Natural killer cell (primary cell): ENCODE results near the gene SNURF. TPM values are rescaled to one million over a fixed set of nuclear protein-coding genes. Genes with fewer than 3 reads are reported as not detected.
"Not testable (repeated sequence)": the region's sequence is repeated elsewhere in the genome, so short reads cannot be mapped to it uniquely, and the experiment has no call there.

ENCODE experiments used
- ATAC-seq, 3 donors: fragments of 150-1000 bp in 2 of 3; fragments of 200-7000 bp in 1 of 3; cut with Tn5 transposase; 1 replicate in 1 of 3; 2 replicates in 2 of 3; pipeline ENCODE4 v1.10.0; 2021; ENCODE audit warnings: mild to moderate bottlenecking in 2 of 3, moderate library complexity in 2 of 3
- DNase-seq, 2 donors: peaks; one replicate each; pipeline versions ENCODE4 v3.0.0 to v3.0.0-alpha.2; 2013 to 2021; ENCODE audit warnings: mixed read lengths in 1 of 2
- H3K27ac ChIP-seq: one replicate; pipeline ENCODE4 v1.5.1; 2013; ENCODE audit warnings: mild to moderate bottlenecking, low read length
- H3K27me3 ChIP-seq: one replicate; pipeline ENCODE4 v1.6.1; 2013; ENCODE audit warnings: low read length; ENCODE audit not compliant: control insufficient read depth, insufficient read depth
- H3K36me3 ChIP-seq: one replicate; pipeline ENCODE4 v1.6.1; 2013; ENCODE audit warnings: low read length; ENCODE audit not compliant: control insufficient read depth, insufficient read depth
- H3K4me1 ChIP-seq: one replicate; pipeline ENCODE4 v1.6.1; 2013; ENCODE audit warnings: low read length; ENCODE audit not compliant: control insufficient read depth, insufficient read depth
- H3K4me3 ChIP-seq: one replicate; pipeline ENCODE4 v1.5.1; 2013; ENCODE audit warnings: low read length
- H3K9me3 ChIP-seq: one replicate; pipeline ENCODE4 v1.6.1; 2013; ENCODE audit warnings: low read length; ENCODE audit not compliant: control insufficient read depth, insufficient read depth
- H3K27ac Mint-ChIP-seq, 2 donors: one replicate each; pipeline ENCODE4 v1.8.0; 2022; ENCODE audit warnings: mild to moderate bottlenecking in 2 of 2, mixed read lengths in 2 of 2, moderate library complexity in 1 of 2
- H3K27me3 Mint-ChIP-seq, 2 donors: one replicate each; pipeline ENCODE4 v1.8.0; 2022; ENCODE audit warnings: low read depth in 2 of 2, mixed read lengths in 2 of 2
- H3K36me3 Mint-ChIP-seq: one replicate; pipeline ENCODE4 v1.8.0; 2022; ENCODE audit warnings: mixed read lengths
- H3K4me1 Mint-ChIP-seq, 2 donors: one replicate each; pipeline ENCODE4 v1.8.0; 2022; ENCODE audit warnings: mixed read lengths in 2 of 2
- H3K4me3 Mint-ChIP-seq: one replicate; pipeline ENCODE4 v1.8.0; 2022; ENCODE audit warnings: mild to moderate bottlenecking, moderate library complexity, mixed read lengths
- H3K9me3 Mint-ChIP-seq, 2 donors: one replicate each; pipeline ENCODE4 v1.8.0; 2022; ENCODE audit warnings: mixed read lengths in 2 of 2
- CTCF ChIP-seq: fragments of 200-600 bp; IDR thresholded peaks from one replicate; pipeline ENCODE4 v1.8.0; 2022; ENCODE audit warnings: antibody characterized with exemption
- WGBS: methylation state at CpG from one replicate; pipeline ENCODE4 v1.1.7; 2013; ENCODE audit warnings: missing lambda C conversion rate; ENCODE audit not compliant: insufficient coverage; 5-methylcytosine and 5-hydroxymethylcytosine counted together
- intact Hi-C: fragments of 100-400 bp; cut with micrococcal nuclease; formaldehyde crosslinking; loops from one replicate; pipeline ENCODE4 v1.14.2; 2022
- total RNA-seq, 4 donors: library from RNA; stranded (reverse); fragments of 120-200 nt in 1 of 4; gene quantifications; one replicate each; pipeline versions ENCODE4 v1.2.3 to v1.2.4, GENCODE V29; 2013 to 2022

The SNURF gene
- total RNA-seq, 3 donors from 2014 or later (not counting 1 experiment from before 2014, with no cell fraction given), result 15.9 to 20.7 (median 19.6) TPM

- no peak for TF ChIP-seq CTCF
- Histone ChIP-seq H3K27ac (no peak overlapping the region), H3K36me3 (no peaks in the 10 kb centered on the region), H3K27me3 (no peaks in the 10 kb centered on the region), H3K4me3 (no peak overlapping the region), H3K9me3 (peaks cover 11% of the 10 kb centered on the region), H3K4me1 (no peaks in the 10 kb centered on the region)
- no peak overlapping the region for H3K4me3 Mint-ChIP-seq
- no peaks in the 10 kb centered on the region for H3K27me3 Mint-ChIP-seq
- peaks cover 8% of the 10 kb centered on the region for H3K36me3 Mint-ChIP-seq
- intact Hi-C loops, result no loop called here
- peaks cover 11 to 15% of the 10 kb centered on the region in 2 donors for H3K9me3 Mint-ChIP-seq
- 95% methylated on average over 2 of the region's 2 CpGs for WGBS
- no peak overlapping the region for H3K27ac Mint-ChIP-seq
- ATAC-seq, result no peak
- DNase-seq, result no peak
- peaks cover 5 to 8% of the 10 kb centered on the region in 2 donors for H3K4me1 Mint-ChIP-seq
These were observed 35.3 kb upstream of the SNURF start for GRCh38 chr15:24919446-24919845.

GRCh38 chr15:24922781-24923180 lies 32.0 kb upstream of the SNURF start:
- H3K4me3 Mint-ChIP-seq, H3K9me3 ChIP-seq, H3K27ac ChIP-seq, DNase-seq, H3K4me1 Mint-ChIP-seq, H3K36me3 Mint-ChIP-seq, H3K27me3 ChIP-seq, H3K36me3 ChIP-seq, H3K4me3 ChIP-seq, ATAC-seq, H3K4me1 ChIP-seq, intact Hi-C loops, H3K9me3 Mint-ChIP-seq, H3K27me3 Mint-ChIP-seq, H3K27ac Mint-ChIP-seq: not testable (repeated sequence)
- WGBS, result 89% methylated on average over 6 of the region's 6 CpGs

- Histone ChIP-seq H3K9me3 (peaks cover 2% of the 10 kb centered on the region), H3K27ac (no peak overlapping the region), H3K27me3 (no peaks in the 10 kb centered on the region), H3K4me3 (no peak overlapping the region), H3K4me1 (no peaks in the 10 kb centered on the region), H3K36me3 (no peaks in the 10 kb centered on the region)
- 90% methylated on average over 3 of the region's 3 CpGs for WGBS
- H3K27ac Mint-ChIP-seq, result no peak overlapping the region
- TF ChIP-seq CTCF, result no peak
- no peaks in the 10 kb centered on the region for H3K36me3 Mint-ChIP-seq
- no peaks in the 10 kb centered on the region for H3K4me1 Mint-ChIP-seq
- ATAC-seq (no peak), DNase-seq (no peak)
- H3K4me3 Mint-ChIP-seq, result no peak overlapping the region
- peaks cover 2 to 7% of the 10 kb centered on the region in 2 donors for H3K9me3 Mint-ChIP-seq
- intact Hi-C loops, result no loop called here
- no peaks in the 10 kb centered on the region for H3K27me3 Mint-ChIP-seq
These were observed 30.6 kb upstream of the SNURF start for GRCh38 chr15:24924153-24924552.

DNA sequence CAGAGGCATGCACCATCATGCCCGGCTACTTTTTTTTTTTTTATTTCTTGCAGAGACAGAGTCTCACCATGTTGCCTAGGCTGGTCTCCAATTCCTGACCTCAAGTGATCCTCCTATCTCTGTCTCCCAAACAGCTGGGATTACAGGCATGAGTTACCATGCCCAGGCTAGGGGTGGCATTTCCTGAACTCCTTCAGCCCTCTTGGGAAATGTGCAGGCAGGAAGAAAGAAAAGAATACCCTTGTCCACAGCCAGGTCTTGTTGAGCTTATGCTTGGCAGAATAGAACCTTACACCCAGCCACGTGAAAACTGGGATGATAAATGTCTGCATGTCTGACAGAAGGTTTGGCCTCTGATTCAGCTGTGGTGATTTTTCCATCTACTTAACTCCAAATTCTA lies 30.2 kb upstream of the SNURF start:
- H3K4me1 ChIP-seq, result no peaks in the 10 kb centered on the region
- H3K4me3 Mint-ChIP-seq, result no peak overlapping the region
- no peak overlapping the region for H3K4me3 ChIP-seq
- H3K9me3 Mint-ChIP-seq, result peaks cover 2 to 7% of the 10 kb centered on the region in 2 donors
- H3K36me3 ChIP-seq, result no peaks in the 10 kb centered on the region
- WGBS, result 69% methylated on average over 1 of the region's 2 CpGs
- H3K27me3 ChIP-seq, result no peaks in the 10 kb centered on the region
- no peak for TF ChIP-seq CTCF
- no peaks in the 10 kb centered on the region for H3K27me3 Mint-ChIP-seq
- DNase-seq (no peak), ATAC-seq (no peak)
- peaks cover 2% of the 10 kb centered on the region for H3K9me3 ChIP-seq
- H3K27ac ChIP-seq, result no peak overlapping the region
- no peak overlapping the region for H3K27ac Mint-ChIP-seq
- H3K36me3 Mint-ChIP-seq, result no peaks in the 10 kb centered on the region
- intact Hi-C loops, result no loop called here
- H3K4me1 Mint-ChIP-seq, result no peaks in the 10 kb centered on the region

- H3K9me3 ChIP-seq, ATAC-seq, H3K4me3 Mint-ChIP-seq, H3K27me3 ChIP-seq, H3K36me3 ChIP-seq, intact Hi-C loops, H3K27ac Mint-ChIP-seq, H3K4me3 ChIP-seq, H3K36me3 Mint-ChIP-seq, H3K4me1 Mint-ChIP-seq, H3K4me1 ChIP-seq, DNase-seq, H3K27ac ChIP-seq, H3K27me3 Mint-ChIP-seq: not testable (repeated sequence)
- H3K9me3 Mint-ChIP-seq, result peaks cover 5 to 15% of the 10 kb centered on the region in 2 donors
- 87% methylated on average over 10 of the region's 10 CpGs for WGBS
These were observed 22.7 kb upstream of the SNURF start for GRCh38 chr15:24931874-24932732.
